A673 (cell line): ENCODE results near the gene PLEKHA8. TPM values are rescaled to one million over a fixed set of nuclear protein-coding genes. Genes with fewer than 3 reads are reported as not detected.

Experiments used
- BruUV-seq: library from RNA; stranded (reverse); fragments of 400-500 nt; replicated peaks from 2 replicates; lab custom pipeline; 2021; lab: Mats Ljungman, UMichigan
- CTCF ChIA-PET: fragments of 300-600 bp; sonication (Branson Sonifier 250); formaldehyde crosslinking; loops from one replicate; lab custom pipeline; 2022; ENCODE audit warnings: antibody characterized with exemption; lab: Charles Lee
- POLR2A ChIA-PET: fragments of 300-600 bp; sonication (Branson Sonifier 250); formaldehyde crosslinking; loops from one replicate; lab custom pipeline; 2022; ENCODE audit warnings: antibody characterized with exemption; ENCODE audit not compliant: low non-redundant PET; lab: Charles Lee
- DNase-seq: peaks from one replicate; pipeline ENCODE4 v3.0.0-alpha.2; 2015; ENCODE audit warnings: low spot score
- H3K27ac ChIP-seq: fragments of 200-600 bp; sonication (generic); 2 replicates; pipeline ENCODE4 v1.5.1; 2016; ENCODE audit warnings: mixed run types, low read depth, mild to moderate bottlenecking, mixed read lengths, antibody characterized with exemption, low read length; ENCODE audit not compliant: poor library complexity, severe bottlenecking
- H3K27me3 ChIP-seq: fragments of 200-600 bp; sonication (generic); replicated peaks from 2 replicates; pipeline ENCODE4 v1.6.1; 2017; ENCODE audit warnings: mixed run types, low read depth, mild to moderate bottlenecking, mixed read lengths, antibody characterized with exemption, low read length; ENCODE audit not compliant: insufficient read depth, poor library complexity
- H3K36me3 ChIP-seq: fragments of 200-600 bp; sonication (generic); 2 replicates; pipeline ENCODE4 v1.6.1; 2016; ENCODE audit warnings: mixed run types, mild to moderate bottlenecking, mixed read lengths, antibody characterized with exemption, low read length; ENCODE audit not compliant: insufficient read depth, poor library complexity, severe bottlenecking
- H3K4me1 ChIP-seq: fragments of 200-600 bp; sonication (generic); 2 replicates; pipeline ENCODE4 v1.6.1; 2017; ENCODE audit warnings: mixed run types, mild to moderate bottlenecking, mixed read lengths, antibody characterized with exemption, low read length; ENCODE audit not compliant: insufficient read depth, poor library complexity, severe bottlenecking
- H3K4me3 ChIP-seq: fragments of 200-600 bp; sonication (generic); 2 replicates; pipeline ENCODE4 v1.5.1; 2016; ENCODE audit warnings: low read depth, mixed run types, mild to moderate bottlenecking, mixed read lengths, low read length; ENCODE audit not compliant: poor library complexity, severe bottlenecking
- H3K9me3 ChIP-seq: fragments of 200-600 bp; sonication (generic); 2 replicates; pipeline ENCODE4 v1.6.1; 2016; ENCODE audit warnings: mixed run types, low read depth, mild to moderate bottlenecking, mixed read lengths, antibody characterized with exemption, low read length; ENCODE audit not compliant: poor library complexity, severe bottlenecking
- CTCF ChIP-seq: fragments of 300-800, 200-600 bp; sonication (generic); conservative IDR thresholded peaks from 2 replicates; pipeline ENCODE4 v1.5.1; 2017; ENCODE audit warnings: low read depth, mild to moderate bottlenecking, antibody characterized with exemption, low read length, moderate library complexity, mixed read lengths
- EZH2 ChIP-seq: fragments of 200-600 bp; sonication (generic); IDR thresholded peaks from 2 replicates; pipeline ENCODE4 v1.6.1; 2017; ENCODE audit warnings: borderline replicate concordance, low read depth, mild to moderate bottlenecking, mixed read lengths, antibody characterized with exemption, low read length; ENCODE audit not compliant: poor library complexity, severe bottlenecking
- intact Hi-C: fragments of 100-400 bp; cut with micrococcal nuclease; formaldehyde crosslinking; loops from one replicate; pipeline ENCODE4 v1.10.0; 2022; ENCODE audit not compliant: unreplicated experiment
- total RNA-seq: library from RNA; stranded (reverse); gene quantifications from 2 replicates; pipeline ENCODE4 v1.2.3, GENCODE V29; 2021

The PLEKHA8 gene
- total RNA-seq, 1 experiment from 2014 or later: 22.2 TPM

- POLR2A ChIA-PET: interaction anchor here (0.5 kb wide), 1 partner anchor 1788 kb away, joined by 3 read pairs; no protein-coding TSS in a partner anchor
- DNase-seq: peak; percentile 84
- Histone ChIP-seq H3K27ac (peak overlapping the region; percentile 93), H3K4me1 (peaks cover 16% of the 10 kb centered on the region), H3K36me3 (no peaks in the 10 kb centered on the region), H3K4me3 (peak overlapping the region; percentile 100), H3K27me3 (no peaks in the 10 kb centered on the region), H3K9me3 (peaks cover 2% of the 10 kb centered on the region)
- TSS peak; percentile 60 for BruUV-seq
- TF ChIP-seq CTCF (no peak), EZH2 (no peak)
- CTCF ChIA-PET: no interaction called here
- intact Hi-C loops: loop anchor here (2.0 kb wide), 1 partner anchor 39 kb away; the partner anchor contains the start of gene FKBP14
Measured at GRCh38 chr7:29987811-29988317, 40.3 kb upstream of the PLEKHA8 start.

- ChIA-PET CTCF (no interaction called here), POLR2A (interaction anchor here (0.5 kb wide), 1 partner anchor 1787 kb away, joined by 3 read pairs; no protein-coding TSS in a partner anchor)
- Histone ChIP-seq H3K27ac (peak overlapping the region; percentile 93), H3K4me1 (peaks cover 16% of the 10 kb centered on the region), H3K27me3 (no peaks in the 10 kb centered on the region), H3K9me3 (peaks cover 10% of the 10 kb centered on the region), H3K36me3 (no peaks in the 10 kb centered on the region), H3K4me3 (peak overlapping the region; percentile 100)
- DNase-seq: peak; percentile 41
- no peak for TF ChIP-seq CTCF
- TF ChIP-seq EZH2: no peak
- intact Hi-C loops: loop anchor here (2.0 kb wide), 1 partner anchor 38 kb away; the partner anchor contains the start of gene FKBP14
- no TSS peak for BruUV-seq
Measured at GRCh38 chr7:29988424-29989256, 39.6 kb upstream of the PLEKHA8 start.

- peak; percentile 71 for DNase-seq
- CTCF ChIA-PET: interaction anchor here (0.6 kb wide), 1 partner anchor 1033 kb away, joined by 6 read pairs; no protein-coding TSS in a partner anchor
- peak within 1 kb of the TSS; percentile 100 for H3K4me3 ChIP-seq
Measured at GRCh38 chr7:29989257-29989995, 38.8 kb upstream of the PLEKHA8 start, which contains the start of gene SCRN1. SCRN1 (minus strand) TSS chr7:29989801; CDS start chr7:29969067, 20,734 bp downstream.

More at GRCh38 chr7:29989257-29989995, 38.8 kb upstream of the PLEKHA8 start, which contains the start of gene SCRN1:
- no TSS peak for BruUV-seq
- Histone ChIP-seq H3K9me3 (peaks cover 10% of the 10 kb centered on the region), H3K27me3 (no peaks in the 10 kb centered on the region), H3K27ac (peak within 1 kb of the TSS; percentile 93), H3K4me1 (peaks cover 16% of the 10 kb centered on the region), H3K36me3 (no peaks in the 10 kb centered on the region)
- TF ChIP-seq CTCF (no peak), EZH2 (no peak)
- POLR2A ChIA-PET: interaction anchor here (0.6 kb wide), 1 partner anchor 813 kb away, joined by 15 read pairs; no protein-coding TSS in a partner anchor
- intact Hi-C loops: loop anchor here (2.0 kb wide), 1 partner anchor 37 kb away; the partner anchor contains the start of gene FKBP14
